Breast epithelium (tissue), 3 donors: ENCODE measurements around the gene FLAD1.

Experiments
- CTCF ChIP-seq, 3 donors: fragments of 450-650 bp; IDR thresholded peaks; one replicate each; pipeline ENCODE4 v1.5.1; 2016 to 2017; ENCODE audit warnings: antibody characterized with exemption in 3 of 3, mild to moderate bottlenecking in 3 of 3, moderate library complexity in 3 of 3
- POLR2A ChIP-seq: fragments of 450-650 bp; IDR thresholded peaks from one replicate; pipeline ENCODE4 v1.6.1; 2016; ENCODE audit warnings: antibody characterized with exemption, mild to moderate bottlenecking, moderate library complexity
- POLR2AphosphoS5 ChIP-seq, 3 donors: sonication (generic); formaldehyde crosslinking; IDR thresholded peaks; one replicate each; pipeline ENCODE4 v1.6.1; 2017; ENCODE audit warnings: antibody characterized with exemption in 3 of 3

- TF ChIP-seq CTCF (IDR thresholded peaks at IDR 0.05), result peak; percentile 96 to 100 (median 99)
- TF ChIP-seq POLR2AphosphoS5 (IDR thresholded peaks at IDR 0.05), result peak; percentile 82 to 97 (median 95)
- TF ChIP-seq POLR2A, result no peak
Observed at GRCh38 chr1:155017041-155017945, 34.1 kb downstream of the FLAD1 start.
